Measurements from ENCODE around the gene ANKRD13C. TPM values are rescaled to one million over a fixed set of nuclear protein-coding genes. Genes with fewer than 3 reads are reported as not detected.

ANKRD13C gene
- total and polyA plus RNA-seq, 8 donors: 19.1 to 31.0 (median 26.7) TPM

GRCh38 chr1:70264839-70265238 is 89.7 kb downstream of the ANKRD13C start:
- intact Hi-C loops (cut with DNase I): no loop called here

GRCh38 chr1:70256664-70257063 is 97.9 kb downstream of the ANKRD13C start:
- peaks cover 0 to 21% of the 10 kb centered on the region in 2 donors for H3K36me3 ChIP-seq
- H3K9me3 ChIP-seq: no peaks in the 10 kb centered on the region
- intact Hi-C loops (cut with DNase I): no loop called here
- no peaks in the 10 kb centered on the region for H3K4me1 ChIP-seq
- no peak for TF ChIP-seq CTCF (IDR thresholded peaks at IDR 0.05)
- DNase-seq (no peak), ATAC-seq (no peak)
- H3K4me3 ChIP-seq: no peak overlapping the region
- H3K27ac ChIP-seq: no peak overlapping the region
- H3K27me3 ChIP-seq: no peaks in the 10 kb centered on the region

More at GRCh38 chr1:70264839-70265238, 89.7 kb downstream of the ANKRD13C start:
- TF ChIP-seq CTCF (IDR thresholded peaks at IDR 0.05): no peak
- no peak overlapping the region for H3K27ac ChIP-seq
- no peaks in the 10 kb centered on the region for H3K27me3 ChIP-seq
- peaks cover 3 to 42% of the 10 kb centered on the region in 2 donors for H3K36me3 ChIP-seq
- H3K4me3 ChIP-seq: no peak overlapping the region
- H3K9me3 ChIP-seq: peaks cover 0 to 7% of the 10 kb centered on the region in 2 donors
- no peak for DNase-seq
- no peaks in the 10 kb centered on the region for H3K4me1 ChIP-seq
- no peak for ATAC-seq

GRCh38 chr1:70248729-70249128 is 105.8 kb downstream of the ANKRD13C start:
- intact Hi-C loops (cut with DNase I): loop anchor here in 1 of 2 donors (10.0 kb wide), 1 partner anchor 826 kb away; no protein-coding TSS in a partner anchor
- peaks cover 0 to 95% of the 10 kb centered on the region in 2 donors for H3K36me3 ChIP-seq
- no peak overlapping the region for H3K27ac ChIP-seq
- TF ChIP-seq CTCF (IDR thresholded peaks at IDR 0.05): no peak
- DNase-seq: no peak
- H3K9me3 ChIP-seq: no peaks in the 10 kb centered on the region
- no peak overlapping the region for H3K4me3 ChIP-seq
- no peaks in the 10 kb centered on the region for H3K4me1 ChIP-seq
- no peak for ATAC-seq
- H3K27me3 ChIP-seq: no peaks in the 10 kb centered on the region

GRCh38 chr1:70247768-70248167 is 106.8 kb downstream of the ANKRD13C start:
- H3K4me3 ChIP-seq: no peak overlapping the region
- no peak for TF ChIP-seq CTCF (IDR thresholded peaks at IDR 0.05)
- H3K9me3 ChIP-seq: no peaks in the 10 kb centered on the region
- no peak for ATAC-seq
- intact Hi-C loops (cut with DNase I): loop anchor here in 1 of 2 donors (10.0 kb wide), 1 partner anchor 827 kb away; no protein-coding TSS in a partner anchor
- no peaks in the 10 kb centered on the region for H3K4me1 ChIP-seq
- no peak overlapping the region for H3K27ac ChIP-seq
- no peaks in the 10 kb centered on the region for H3K27me3 ChIP-seq
- no peak for DNase-seq
- H3K36me3 ChIP-seq: peaks cover 0 to 95% of the 10 kb centered on the region in 2 donors

- Histone ChIP-seq H3K27ac (no peak overlapping the region), H3K4me1 (no peaks in the 10 kb centered on the region), H3K4me3 (no peak overlapping the region), H3K36me3 (peaks cover 0 to 100% of the 10 kb centered on the region in 2 donors), H3K9me3 (no peaks in the 10 kb centered on the region), H3K27me3 (no peaks in the 10 kb centered on the region)
- intact Hi-C loops (cut with DNase I): loop anchor here in 1 of 2 donors (10.0 kb wide), 1 partner anchor 828 kb away; no protein-coding TSS in a partner anchor
- ATAC-seq (no peak), DNase-seq (no peak)
- TF ChIP-seq CTCF (IDR thresholded peaks at IDR 0.05): no peak
These were observed 107.4 kb downstream of the ANKRD13C start for GRCh38 chr1:70247122-70247521.

Measured in left lung (tissue), 10 donors.